SK-N-SH (cell line): ENCODE data around the gene RRBP1. TPM values are rescaled to one million over a fixed set of nuclear protein-coding genes. Genes with fewer than 3 reads are reported as not detected.

ENCODE experiments used
- CTCF ChIA-PET: fragments of 300-600, 350-600 bp; formaldehyde crosslinking; extraction: SDS; loops from one replicate; lab custom pipeline; 2021; lab: Yijun Ruan, JAX
- POLR2A ChIA-PET: fragments of 350-600 bp; sonication (Branson Sonifier 250); formaldehyde crosslinking; extraction: SDS; loops from one replicate; lab custom pipeline; 2020; ENCODE audit warnings: antibody characterized with exemption, inconsistent platforms; lab: Yijun Ruan, JAX
- DNase-seq: peaks from one replicate; pipeline ENCODE4 v3.0.0; 2012
- H2AFZ ChIP-seq: fragments of 200-600 bp; sonication (generic); 2 replicates; pipeline ENCODE4 v1.8.1; 2016; ENCODE audit warnings: antibody characterized with exemption, mild to moderate bottlenecking, low read depth
- H3F3A ChIP-seq: fragments of 200-600 bp; sonication (generic); replicated peaks from 2 replicates; pipeline ENCODE3; 2016; ENCODE audit warnings: antibody characterized with exemption, mild to moderate bottlenecking; ENCODE audit not compliant: insufficient read depth
- H3K27ac ChIP-seq, 2 experiments: fragments of 200-500 bp in 1 of 2; fragments of 200-600 bp in 1 of 2; sonication (Bioruptor generic) in 1 of 2; sonication (generic), shearing (Covaris generic) in 1 of 2; 2 replicates each; pipeline versions ENCODE4 v1.5.1 to v1.6.1; 2014 to 2016; ENCODE audit warnings: low read depth in 2 of 2, inconsistent platforms in 1 of 2, low read length in 1 of 2, mild to moderate bottlenecking in 1 of 2, mixed read lengths in 1 of 2
- H3K27me3 ChIP-seq: fragments of 200-600 bp; sonication (generic), shearing (Covaris generic); 2 replicates; pipeline ENCODE4 v1.6.1; 2016; ENCODE audit warnings: mixed run types; ENCODE audit not compliant: insufficient read depth
- H3K36me3 ChIP-seq, 2 experiments: fragments of 200-500 bp in 1 of 2; fragments of 200-600 bp in 1 of 2; sonication (Bioruptor generic) in 1 of 2; sonication (generic) in 1 of 2; replicated peaks in 1 of 2; 2 replicates each; pipeline versions ENCODE3 to v1.5.1; 2014 to 2016; ENCODE audit warnings: low read length in 1 of 2, mild to moderate bottlenecking in 1 of 2; ENCODE audit not compliant: insufficient read depth in 2 of 2, control insufficient read depth in 1 of 2
- H3K4me1 ChIP-seq, 2 experiments: fragments of 200-500 bp in 1 of 2; fragments of 200-600 bp in 1 of 2; sonication (Bioruptor generic) in 1 of 2; sonication (generic), shearing (Covaris generic) in 1 of 2; 2 replicates each; pipeline versions ENCODE4 v1.5.1 to v1.6.1; 2014 to 2016; ENCODE audit warnings: low read depth in 1 of 2, low read length in 1 of 2, mixed run types in 1 of 2; ENCODE audit not compliant: insufficient read depth in 2 of 2, control insufficient read depth in 1 of 2
- H3K4me2 ChIP-seq: fragments of 200-600 bp; sonication (generic), shearing (Covaris generic); 2 replicates; pipeline ENCODE4 v1.6.1; 2017; ENCODE audit warnings: mixed run types
- H3K4me3 ChIP-seq, 2 experiments: fragments of 200-500 bp in 1 of 2; fragments of 200-600 bp in 1 of 2; sonication (Bioruptor generic) in 1 of 2; sonication (generic), shearing (Covaris generic) in 1 of 2; 2 replicates each; pipeline versions ENCODE4 v1.5.1 to v1.8.1; 2014 to 2016; ENCODE audit warnings: low read depth in 2 of 2, inconsistent platforms in 1 of 2, low read length in 1 of 2, mild to moderate bottlenecking in 1 of 2, mixed read lengths in 1 of 2, moderate library complexity in 1 of 2
- H3K79me2 ChIP-seq: fragments of 200-600 bp; sonication (generic); 2 replicates; pipeline ENCODE4 v1.8.1; 2017; ENCODE audit warnings: mild to moderate bottlenecking; ENCODE audit not compliant: insufficient read depth
- H3K9ac ChIP-seq: fragments of 200-600 bp; sonication (generic); 2 replicates; pipeline ENCODE4 v1.6.1; 2017; ENCODE audit warnings: mixed run types
- H3K9me2 ChIP-seq: fragments of 200-600 bp; sonication (generic); 2 replicates; pipeline ENCODE4 v1.6.1; 2017; ENCODE audit warnings: mixed run types
- H3K9me3 ChIP-seq: fragments of 200-600 bp; sonication (generic); 2 replicates; pipeline ENCODE4 v1.6.1; 2017; ENCODE audit warnings: mixed run types, mild to moderate bottlenecking, moderate library complexity
- H4K20me1 ChIP-seq: fragments of 200-600 bp; sonication (generic); 2 replicates; pipeline ENCODE4 v1.6.1; 2017; ENCODE audit warnings: mild to moderate bottlenecking, mixed run types; ENCODE audit not compliant: insufficient read depth
- ELF1 ChIP-seq: IDR thresholded peaks from 2 replicates; pipeline ENCODE4 v1.4.0; 2012
- EP300 ChIP-seq, 2 experiments: IDR thresholded peaks; 2 replicates each; pipeline versions ENCODE4 v1.4.0 to v1.6.1; 2012; ENCODE audit warnings: borderline replicate concordance in 1 of 2, low read depth in 1 of 2, low read length in 1 of 2
- EZH2phosphoT487 ChIP-seq: fragments of 200-600 bp; sonication (generic); IDR thresholded peaks from 2 replicates; pipeline ENCODE4 v1.6.1; 2017; ENCODE audit warnings: low read depth, mixed run types, mild to moderate bottlenecking, antibody characterized with exemption, moderate library complexity, borderline replicate concordance
- FOXJ3 ChIP-seq: sonication (generic); formaldehyde crosslinking; IDR thresholded peaks from 2 replicates; pipeline ENCODE4 v1.5.1; 2020; ENCODE audit warnings: mild to moderate bottlenecking, missing genetic modification reagents
- GABPA ChIP-seq: IDR thresholded peaks from 2 replicates; pipeline ENCODE4 v1.4.0; 2012; ENCODE audit warnings: low read depth, mild to moderate bottlenecking
- PBX3 ChIP-seq: IDR thresholded peaks from 2 replicates; pipeline ENCODE4; 2012
- REST ChIP-seq: IDR thresholded peaks from 2 replicates; pipeline ENCODE4 v1.6.1; 2012; ENCODE audit warnings: mild to moderate bottlenecking, low read depth, low read length, moderate library complexity
- RXRA ChIP-seq: IDR thresholded peaks from 2 replicates; pipeline ENCODE4 v1.4.0; 2012; ENCODE audit warnings: low read depth, mild to moderate bottlenecking, borderline replicate concordance
- SIN3A ChIP-seq: IDR thresholded peaks from 2 replicates; pipeline ENCODE4 v1.6.1; 2012; ENCODE audit warnings: low read depth, mild to moderate bottlenecking, low read length, moderate library complexity, borderline replicate concordance
- SMC3 ChIP-seq: IDR thresholded peaks from 2 replicates; pipeline ENCODE4 v1.6.1; 2012; ENCODE audit warnings: low read depth, low read length, improper control_type of control experiment
- TEAD4 ChIP-seq: IDR thresholded peaks from 2 replicates; pipeline ENCODE4 v1.4.0; 2012; ENCODE audit warnings: mild to moderate bottlenecking, borderline replicate concordance; ENCODE audit not compliant: insufficient read depth
- USF1 ChIP-seq: IDR thresholded peaks from 2 replicates; pipeline ENCODE4 v1.4.0; 2012; ENCODE audit warnings: low read depth, borderline replicate concordance
- YY1 ChIP-seq: IDR thresholded peaks from 2 replicates; pipeline ENCODE4 v1.4.0; 2012; ENCODE audit warnings: low read depth, mild to moderate bottlenecking
- WGBS: methylation state at CpG from one replicate; pipeline ENCODE4 v1.1.6; 2017; ENCODE audit warnings: low lambda C conversion rate; 5-methylcytosine and 5-hydroxymethylcytosine counted together
- polyA plus RNA-seq, 3 experiments: library from polyadenylated mRNA; depleted of rRNA; stranded (reverse); fragments of >200 nt; gene quantifications; 2 replicates each; pipeline ENCODE4 v1.2.3, GENCODE V29; 2012

The RRBP1 gene
- polyA plus RNA-seq, 1 of the 3 experiments (the other 2 are of a cell fraction), result 50.2 TPM

GRCh38 chr20:17662333-17663039 lies 19.6 kb downstream of the RRBP1 start:
- no peak for DNase-seq
- no peak for TF ChIP-seq RXRA
- TF ChIP-seq GABPA, result no peak
- Histone ChIP-seq H3K9ac (no peak overlapping the region), H2AFZ (no peak overlapping the region), H4K20me1 (peaks cover 62% of the 10 kb centered on the region), H3K27ac (no peak overlapping the region), H3K4me1 (peaks cover 0 to 39% of the 10 kb centered on the region in 2 experiments; a peak in 2 of 4 replicates), H3K79me2 (peaks cover 86% of the 10 kb centered on the region), H3K27me3 (no peaks in the 10 kb centered on the region), H3K9me2 (no peaks in the 10 kb centered on the region), H3K4me2 (no peak overlapping the region), H3K4me3 (no peak overlapping the region), H3K9me3 (no peaks in the 10 kb centered on the region), H3F3A (peaks cover 17% of the 10 kb centered on the region), H3K36me3 (peaks cover 4 to 18% of the 10 kb centered on the region in 2 experiments)
- 90% methylated on average over 10 of the region's 10 CpGs for WGBS
- ChIA-PET CTCF (interaction anchor here (0.7 to 1.2 kb wide), 2 partner anchors 10 to 45 kb away, joined by 3 read pairs; no protein-coding TSS in a partner anchor), POLR2A (no interaction called here)

DNA sequence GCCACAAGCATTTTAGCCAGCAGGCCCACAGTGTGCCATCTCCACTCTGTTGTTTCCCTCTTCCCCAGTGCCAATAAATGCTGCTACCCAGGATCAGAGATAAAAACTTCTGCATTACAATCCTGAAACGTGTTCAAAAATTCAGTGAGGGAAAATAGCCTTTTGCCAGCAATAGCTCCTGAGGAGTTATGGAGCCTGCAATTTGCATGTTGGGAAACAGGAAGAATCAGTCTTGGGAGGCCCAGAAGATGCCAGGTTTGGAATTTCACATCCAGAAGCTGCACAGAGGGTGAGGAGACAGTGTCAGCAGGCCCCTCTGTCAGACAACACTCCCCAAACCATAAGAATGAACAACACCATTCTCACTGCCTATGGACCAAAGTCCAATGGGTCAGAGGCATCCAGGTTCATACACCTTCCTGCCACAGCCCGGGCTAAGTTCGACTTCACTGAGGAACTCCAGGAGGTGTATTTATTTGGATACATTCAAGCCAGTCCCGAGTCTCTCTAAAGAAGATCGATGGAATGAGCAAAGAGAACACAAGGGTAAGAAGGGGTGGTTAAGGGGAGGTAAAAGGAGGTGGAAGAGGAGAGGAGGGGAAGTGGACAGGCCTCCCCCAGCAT lies 20.8 kb downstream of the RRBP1 start:
- peaks cover 10% of the 10 kb centered on the region for H3F3A ChIP-seq
- H3K4me3 ChIP-seq, result no peak overlapping the region
- peaks cover 6 to 18% of the 10 kb centered on the region in 2 experiments for H3K36me3 ChIP-seq
- H3K9ac ChIP-seq, result no peak overlapping the region
- POLR2A ChIA-PET, result no interaction called here
- H4K20me1 ChIP-seq, result peaks cover 61% of the 10 kb centered on the region
- H3K4me1 ChIP-seq, result peaks cover 0 to 31% of the 10 kb centered on the region in 2 experiments; a peak in 2 of 4 replicates
- H3K9me3 ChIP-seq, result no peaks in the 10 kb centered on the region
- no peak for DNase-seq
- H2AFZ ChIP-seq, result no peak overlapping the region
- no peak overlapping the region for H3K4me2 ChIP-seq
- TF ChIP-seq YY1 (no peak), SMC3 (no peak), EZH2phosphoT487 (no peak), USF1 (no peak), FOXJ3 (CRISPR knock-in tag) (no peak), PBX3 (no peak), RXRA (no peak), ELF1 (no peak), SIN3A (no peak), REST (no peak), TEAD4 (no peak), EP300 (IDR thresholded peaks at IDR 0.05; ENCODE audit: borderline replicate concordance in 1 of 2, low read depth in 1 of 2, low read length in 1 of 2) (no peak)
- peaks cover 89% of the 10 kb centered on the region for H3K79me2 ChIP-seq
- WGBS, result 90% methylated on average over 5 of the region's 5 CpGs
- CTCF ChIA-PET, result no interaction called here
- no peak overlapping the region for H3K27ac ChIP-seq
- H3K9me2 ChIP-seq, result no peaks in the 10 kb centered on the region
- no peaks in the 10 kb centered on the region for H3K27me3 ChIP-seq
